NCI-H2227 treated with DMSO at 0.1 percent for 48 hours (cell line): ENCODE data around the gene DNM1.

Experiments used
- DNase-seq: peaks from one replicate; lab custom pipeline; 2025; lab: John Stamatoyannopoulos, UW

The DNM1 gene

GRCh38 chr9:128252317-128253139 is 49.3 kb downstream of the DNM1 start:
- DNase-seq = no peak

- no peak for DNase-seq
These were observed 50.2 kb downstream of the DNM1 start for GRCh38 chr9:128253140-128253990.

- no peak for DNase-seq
These were observed 50.8 kb downstream of the DNM1 start for GRCh38 chr9:128253991-128254346.

- no peak for DNase-seq
These were observed 51.2 kb downstream of the DNM1 start for GRCh38 chr9:128254362-128254761.

GRCh38 chr9:128254855-128255759 is 51.9 kb downstream of the DNM1 start:
- no peak for DNase-seq

- no peak for DNase-seq
These were observed 54.1 kb downstream of the DNM1 start for GRCh38 chr9:128257086-128257825.

- no peak for DNase-seq
These were observed 54.7 kb downstream of the DNM1 start for GRCh38 chr9:128257907-128258306.

GRCh38 chr9:128258326-128258725 is 55.1 kb downstream of the DNM1 start:
- no peak for DNase-seq

- DNase-seq = no peak
These were observed 56.0 kb downstream of the DNM1 start for GRCh38 chr9:128259156-128259555.

- DNase-seq = no peak
These were observed 57.2 kb downstream of the DNM1 start for GRCh38 chr9:128260340-128260739.

GRCh38 chr9:128262687-128263086 is 59.5 kb downstream of the DNM1 start:
- DNase-seq = no peak

- no peak for DNase-seq
These were observed 62.2 kb downstream of the DNM1 start for GRCh38 chr9:128265348-128265847.

- DNase-seq = no peak
These were observed 63.9 kb downstream of the DNM1 start for GRCh38 chr9:128266868-128267590.

GRCh38 chr9:128271112-128271511 is 67.9 kb downstream of the DNM1 start:
- DNase-seq = no peak

GRCh38 chr9:128271512-128271911 is 68.3 kb downstream of the DNM1 start:
- DNase-seq = no peak

GRCh38 chr9:128274245-128274644 is 71.1 kb downstream of the DNM1 start:
- no peak for DNase-seq

GRCh38 chr9:128275198-128276007 is 72.2 kb downstream of the DNM1 start, which contains the start of gene GOLGA2:
TSS of gene GOLGA2 (minus strand) at chr9:128276007. CDS start at chr9:128275976, 31 bp downstream.
- DNase-seq = no peak

GRCh38 chr9:128276008-128276573 is 72.9 kb downstream of the DNM1 start, which contains the start of gene SWI5:
TSS of gene SWI5 (plus strand) at chr9:128276276.
- DNase-seq = peak; percentile 99
